Sigmoid colon (tissue), 7 donors: ENCODE measurements around the gene NUCKS1. TPM values are rescaled to one million over a fixed set of nuclear protein-coding genes. Genes with fewer than 3 reads are reported as not detected.

Experiments
- DNase-seq: peaks from one replicate; pipeline ENCODE4 v3.0.0-alpha.2; 2019
- H3K27ac ChIP-seq, 4 donors: fragments of 200-600 bp; sonication (generic); one replicate each; pipeline ENCODE4 v1.5.1; 2016 to 2019; ENCODE audit warnings: mild to moderate bottlenecking in 1 of 4
- H3K27me3 ChIP-seq, 3 donors: fragments of 200-600 bp; sonication (generic); one replicate each; pipeline ENCODE4 v1.5.1; 2019; ENCODE audit warnings: mild to moderate bottlenecking in 1 of 3
- H3K36me3 ChIP-seq, 4 donors: fragments of 200-600 bp; sonication (generic); one replicate each; pipeline ENCODE4 v1.5.1; 2016 to 2019
- H3K4me1 ChIP-seq, 4 donors: fragments of 200-600 bp; sonication (generic); one replicate each; pipeline ENCODE4 v1.5.1; 2017 to 2019
- H3K4me3 ChIP-seq, 4 donors: fragments of 200-600 bp; sonication (generic); one replicate each; pipeline ENCODE4 v1.5.1; 2017 to 2019; ENCODE audit warnings: mild to moderate bottlenecking in 2 of 4, moderate library complexity in 1 of 4
- H3K9me3 ChIP-seq, 4 donors: fragments of 200-600 bp in 3 of 4; sonication (generic) in 3 of 4; one replicate each; pipeline versions ENCODE4 v1.5.1 to v1.6.1; 2013 to 2019
- CTCF ChIP-seq, 4 experiments: fragments of 450-650 bp in 3 of 4; fragments of 200-600 bp in 1 of 4; IDR thresholded peaks; one replicate each; pipeline ENCODE4 v1.5.1; 2016 to 2019; ENCODE audit warnings: antibody characterized with exemption in 4 of 4, mild to moderate bottlenecking in 3 of 4, moderate library complexity in 2 of 4
- EP300 ChIP-seq, 4 donors: sonication (generic); formaldehyde crosslinking; IDR thresholded peaks; one replicate each; pipeline ENCODE4 v1.6.1; 2017; ENCODE audit warnings: antibody characterized with exemption in 4 of 4
- POLR2A ChIP-seq, 2 donors: fragments of 450-650 bp; IDR thresholded peaks; one replicate each; pipeline ENCODE4 v1.6.1; 2016; ENCODE audit warnings: antibody characterized with exemption in 2 of 2, mild to moderate bottlenecking in 2 of 2, moderate library complexity in 2 of 2
- POLR2AphosphoS5 ChIP-seq, 4 donors: sonication (generic); formaldehyde crosslinking; IDR thresholded peaks; one replicate each; pipeline ENCODE4 v1.6.1; 2017; ENCODE audit warnings: antibody characterized with exemption in 4 of 4
- WGBS, 2 donors: extraction: QIAGEN DNeasy Blood & Tissue Kit; methylation state at CpG; one replicate each; pipeline ENCODE4 v1.1.7; 2013; 5-methylcytosine and 5-hydroxymethylcytosine counted together
- intact Hi-C: fragments of 100-400 bp; cut with DNase I; formaldehyde crosslinking; loops from one replicate; pipeline ENCODE4 v1.15.1; 2023
- polyA plus RNA-seq, 3 donors: library from polyadenylated mRNA; stranded (reverse); fragments of 200-250 nt; gene quantifications; one replicate each; pipeline ENCODE4 v1.2.3, GENCODE V29; 2013
- total RNA-seq, 4 donors: library from RNA; depleted of rRNA; stranded (reverse); fragments of >200 nt; gene quantifications; one replicate each; pipeline ENCODE4 v1.1.0, GENCODE V29; 2016
- donor health status: healthy with polysubstance abuse.
- donor health status: Bipolar disorder and iron deficiency.
- donor health status: healthy.

The NUCKS1 gene
- total and polyA plus RNA-seq, 7 donors = 22.2 to 112 (median 88.9) TPM

- WGBS, 2 donors = 71 to 74% methylated on average over 4 of the region's 4 CpGs
- intact Hi-C loops = no loop called here
- H3K4me3 ChIP-seq = no peak overlapping the region
- H3K27ac ChIP-seq = peak overlapping the region; percentile 40 to 81 (median 62)
- no peaks in the 10 kb centered on the region for H3K9me3 ChIP-seq
- no peak for DNase-seq
- no peaks in the 10 kb centered on the region for H3K27me3 ChIP-seq
- H3K4me1 ChIP-seq = peaks cover 0 to 11% (median 2%) of the 10 kb centered on the region in 4 donors
- H3K36me3 ChIP-seq = no peaks in the 10 kb centered on the region
- no peak for TF ChIP-seq POLR2A (IDR thresholded peaks at IDR 0.05)
- TF ChIP-seq CTCF (IDR thresholded peaks at IDR 0.05) = no peak
- no peak for TF ChIP-seq POLR2AphosphoS5 (IDR thresholded peaks at IDR 0.05)
- TF ChIP-seq EP300 (IDR thresholded peaks at IDR 0.05) = no peak
Measured at GRCh38 chr1:205782627-205783432, 32.8 kb upstream of the NUCKS1 start.

- Histone ChIP-seq H3K4me1 (peaks cover 0 to 18% (median 2%) of the 10 kb centered on the region in 4 donors), H3K9me3 (no peaks in the 10 kb centered on the region), H3K27me3 (no peaks in the 10 kb centered on the region), H3K27ac (no peak overlapping the region), H3K36me3 (no peaks in the 10 kb centered on the region), H3K4me3 (no peak overlapping the region)
- intact Hi-C loops = no loop called here
- WGBS, 2 donors = 71 to 83% methylated on average over 5 of the region's 5 CpGs
- no peak for TF ChIP-seq POLR2AphosphoS5 (IDR thresholded peaks at IDR 0.05)
- TF ChIP-seq POLR2A (IDR thresholded peaks at IDR 0.05) = no peak
- TF ChIP-seq CTCF (IDR thresholded peaks at IDR 0.05) = no peak
- TF ChIP-seq EP300 (IDR thresholded peaks at IDR 0.05) = no peak
- DNase-seq = no peak
Measured at GRCh38 chr1:205780335-205780734, 30.4 kb upstream of the NUCKS1 start.

- Histone ChIP-seq H3K4me3 (no peak overlapping the region), H3K27ac (no peak overlapping the region), H3K4me1 (peaks cover 0 to 16% (median 9%) of the 10 kb centered on the region in 4 donors), H3K27me3 (no peaks in the 10 kb centered on the region), H3K9me3 (no peaks in the 10 kb centered on the region), H3K36me3 (no peaks in the 10 kb centered on the region)
- WGBS, 2 donors = 66 to 83% methylated on average over 2 of the region's 2 CpGs
- intact Hi-C loops = no loop called here
- no peak for TF ChIP-seq POLR2A (IDR thresholded peaks at IDR 0.05)
- TF ChIP-seq EP300 (IDR thresholded peaks at IDR 0.05) = no peak
- no peak for TF ChIP-seq CTCF (IDR thresholded peaks at IDR 0.05)
- no peak for TF ChIP-seq POLR2AphosphoS5 (IDR thresholded peaks at IDR 0.05)
- no peak for DNase-seq
Measured at GRCh38 chr1:205777994-205778393, 28.0 kb upstream of the NUCKS1 start.

GRCh38 chr1:205775717-205776056 lies 25.7 kb upstream of the NUCKS1 start:
- TF ChIP-seq EP300 (IDR thresholded peaks at IDR 0.05) = no peak
- TF ChIP-seq POLR2AphosphoS5 (IDR thresholded peaks at IDR 0.05) = peak in 2 of 4 donors; percentile 2 to 8
- TF ChIP-seq POLR2A (IDR thresholded peaks at IDR 0.05) = no peak
- TF ChIP-seq CTCF (IDR thresholded peaks at IDR 0.05) = no peak
- DNase-seq = no peak
- Histone ChIP-seq H3K9me3 (no peaks in the 10 kb centered on the region), H3K27me3 (no peaks in the 10 kb centered on the region), H3K4me1 (peaks cover 0 to 16% (median 9%) of the 10 kb centered on the region in 4 donors), H3K4me3 (peak overlapping the region in 3 of 4 donors; percentile 50 to 86 (median 70)), H3K27ac (peak overlapping the region; percentile 49 to 80 (median 70)), H3K36me3 (no peaks in the 10 kb centered on the region)
- intact Hi-C loops = loop anchor here (2.0 kb wide), 2 partner anchors 25 to 37 kb away; partner anchors contain the start of genes NUCKS1 and SLC41A1
